Fibroblast of pulmonary artery (primary cell): ENCODE results near the gene CEP250.
A peak's percentile ranks its signal among the peaks of the same experiment; 100 is the strongest.

Experiments
- DNase-seq: peaks from one replicate; pipeline ENCODE4 v3.0.0-alpha.2; 2010; ENCODE audit warnings: low read depth
- H3K4me3 ChIP-seq: replicated peaks from 2 replicates; pipeline ENCODE4 v1.5.1; 2011; ENCODE audit warnings: low read depth, mild to moderate bottlenecking, control low read depth, low read length, moderate library complexity
- TF ChIP-seq, protein P1 (sequence below): IDR thresholded peaks from 2 replicates; pipeline ENCODE4 v1.5.1; 2011; ENCODE audit warnings: mild to moderate bottlenecking, control low read depth, low read length, inconsistent platforms; ENCODE audit errors: missing control alignments

CEP250 gene

DNA sequence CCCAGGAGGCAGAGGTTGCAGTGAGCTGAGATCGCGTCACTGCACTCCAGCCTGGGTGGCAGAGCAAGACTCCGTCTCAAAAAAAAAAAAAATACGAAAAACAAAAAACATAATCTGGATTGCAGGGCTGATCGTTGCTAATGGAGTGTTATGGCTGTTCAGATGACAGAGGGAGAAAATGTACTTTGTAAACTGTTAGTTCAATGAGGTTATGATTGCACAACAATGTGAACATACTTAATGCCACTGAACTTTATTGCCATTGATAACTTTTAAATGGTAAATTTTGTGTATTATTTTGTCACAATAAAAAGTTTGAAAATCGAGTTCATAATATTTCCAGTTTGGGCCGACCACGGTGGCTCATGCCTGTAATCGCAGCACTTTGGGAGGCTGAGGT, 63.6 kb downstream of the CEP250 start:
- TF ChIP-seq, protein P1, sequence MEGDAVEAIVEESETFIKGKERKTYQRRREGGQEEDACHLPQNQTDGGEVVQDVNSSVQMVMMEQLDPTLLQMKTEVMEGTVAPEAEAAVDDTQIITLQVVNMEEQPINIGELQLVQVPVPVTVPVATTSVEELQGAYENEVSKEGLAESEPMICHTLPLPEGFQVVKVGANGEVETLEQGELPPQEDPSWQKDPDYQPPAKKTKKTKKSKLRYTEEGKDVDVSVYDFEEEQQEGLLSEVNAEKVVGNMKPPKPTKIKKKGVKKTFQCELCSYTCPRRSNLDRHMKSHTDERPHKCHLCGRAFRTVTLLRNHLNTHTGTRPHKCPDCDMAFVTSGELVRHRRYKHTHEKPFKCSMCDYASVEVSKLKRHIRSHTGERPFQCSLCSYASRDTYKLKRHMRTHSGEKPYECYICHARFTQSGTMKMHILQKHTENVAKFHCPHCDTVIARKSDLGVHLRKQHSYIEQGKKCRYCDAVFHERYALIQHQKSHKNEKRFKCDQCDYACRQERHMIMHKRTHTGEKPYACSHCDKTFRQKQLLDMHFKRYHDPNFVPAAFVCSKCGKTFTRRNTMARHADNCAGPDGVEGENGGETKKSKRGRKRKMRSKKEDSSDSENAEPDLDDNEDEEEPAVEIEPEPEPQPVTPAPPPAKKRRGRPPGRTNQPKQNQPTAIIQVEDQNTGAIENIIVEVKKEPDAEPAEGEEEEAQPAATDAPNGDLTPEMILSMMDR, result no peak
- DNase-seq, result no peak

DNA sequence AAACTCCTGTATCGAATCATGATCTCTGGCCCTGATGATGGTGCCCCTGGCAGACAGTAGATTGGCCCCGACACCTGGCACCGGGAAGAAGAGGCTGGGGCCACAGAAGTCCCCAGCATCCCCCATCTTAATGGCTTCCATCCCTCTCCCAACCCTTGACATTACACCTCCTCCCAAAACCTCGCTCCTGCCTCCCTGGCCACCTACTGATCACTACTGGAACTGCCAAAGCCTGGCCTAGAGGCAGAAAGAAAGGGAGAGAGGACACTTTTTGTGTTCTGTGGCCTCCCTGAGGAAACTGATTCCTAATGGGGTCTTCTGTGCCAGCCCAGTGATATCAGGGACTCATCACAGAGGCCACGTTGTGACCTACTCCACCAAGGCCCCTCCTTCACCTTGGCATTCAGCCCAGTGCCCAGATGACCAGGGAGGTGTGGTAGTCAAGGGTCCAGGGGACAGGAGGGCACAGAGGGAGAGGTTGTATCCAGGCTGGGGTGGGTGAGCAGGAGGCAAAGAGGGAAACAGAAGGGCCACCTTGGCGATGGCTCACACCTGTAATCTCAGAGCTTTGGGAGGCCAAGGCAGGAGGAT, 68.0 kb downstream of the CEP250 start:
- TF ChIP-seq, protein P1, result peak; percentile 63
- H3K4me3 ChIP-seq, result no peak overlapping the region
- DNase-seq, result no peak

More for the DNA sequence above, 63.6 kb downstream of the CEP250 start:
- no peak overlapping the region for H3K4me3 ChIP-seq

DNA sequence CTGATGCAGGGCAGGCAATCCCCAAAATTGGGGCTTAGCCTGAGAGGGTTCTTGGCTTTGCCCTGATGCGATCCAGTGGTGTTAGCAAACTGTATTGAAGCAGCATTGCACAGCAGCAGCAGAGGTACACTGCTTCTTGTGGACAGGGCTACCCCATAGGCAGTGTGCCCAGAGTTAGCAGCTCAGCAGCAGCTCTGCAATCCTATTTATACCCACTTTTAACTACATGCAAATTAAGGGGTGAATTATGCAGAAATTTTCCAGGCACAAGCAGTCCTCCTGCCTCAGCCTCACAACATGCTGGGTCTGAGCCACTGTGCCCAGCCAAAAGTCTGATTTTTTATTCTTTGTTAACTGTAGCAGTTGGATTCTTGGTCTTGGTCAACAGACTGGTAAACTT, 70.2 kb downstream of the CEP250 start:
- no peak overlapping the region for H3K4me3 ChIP-seq
- DNase-seq, result no peak
- TF ChIP-seq, protein P1, result no peak

- no peak overlapping the region for H3K4me3 ChIP-seq
- TF ChIP-seq, protein P1, result no peak
- no peak for DNase-seq
These were observed 71.8 kb downstream of the CEP250 start for GRCh38 chr20:35527122-35527769.

DNA sequence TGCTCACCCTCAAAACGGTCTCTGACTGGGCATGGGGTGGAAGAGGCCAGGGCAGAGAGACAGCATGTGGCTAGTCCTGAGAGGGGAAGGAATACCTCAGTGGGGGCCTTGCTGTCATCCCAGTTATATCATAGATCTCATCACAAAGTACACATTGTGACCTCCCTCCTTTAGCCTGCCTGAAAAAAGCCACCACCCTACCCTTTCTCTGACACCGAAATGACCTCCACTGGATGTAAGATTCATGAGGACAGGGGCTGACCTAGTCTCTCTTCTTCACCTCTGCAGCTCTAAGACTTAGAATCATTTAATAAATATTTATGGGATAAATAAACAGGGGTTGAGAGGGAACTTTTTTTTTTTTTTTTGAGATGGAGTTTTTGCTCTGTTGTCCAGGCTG, 74.2 kb downstream of the CEP250 start, which contains the start of gene C20orf173:
Gene C20orf173 (minus strand): TSS at position 101 of the 400 bp plus-strand sequence. CDS start 279 bp downstream, outside the sequence.
- no peak for DNase-seq
- TF ChIP-seq, protein P1, result no peak
- no peak within 1 kb of the TSS for H3K4me3 ChIP-seq

GRCh38 chr20:35539756-35540212, 84.4 kb downstream of the CEP250 start:
- DNase-seq, result peak; percentile 18
- H3K4me3 ChIP-seq, result no peak overlapping the region
- TF ChIP-seq, protein P1, result no peak
